Mesothelial cell of epicardium (in vitro differentiated cells): ENCODE measurements around the gene MOSMO. TPM values are rescaled to one million over a fixed set of nuclear protein-coding genes. Genes with fewer than 3 reads are reported as not detected.

Experiments
- DNase-seq, 2 experiments: peaks; one replicate each; pipeline ENCODE4 v3.0.0; 2021; ENCODE audit warnings: low spot score in 2 of 2; ENCODE audit not compliant: unreplicated experiment in 2 of 2
- H3K27ac Mint-ChIP-seq: 2 replicates; pipeline ENCODE4 v1.8.0; 2021; ENCODE audit warnings: mixed read lengths
- H3K27me3 Mint-ChIP-seq: 2 replicates; pipeline ENCODE4 v1.8.0; 2021; ENCODE audit warnings: low read depth, mixed read lengths
- H3K36me3 Mint-ChIP-seq: 2 replicates; pipeline ENCODE4 v1.8.0; 2021; ENCODE audit warnings: mixed read lengths
- H3K4me1 Mint-ChIP-seq: 2 replicates; pipeline ENCODE4 v1.8.0; 2021; ENCODE audit warnings: mixed read lengths
- H3K4me3 Mint-ChIP-seq: 2 replicates; pipeline ENCODE4 v1.8.0; 2021; ENCODE audit warnings: mild to moderate bottlenecking, moderate library complexity, mixed read lengths
- H3K9me3 Mint-ChIP-seq: 2 replicates; pipeline ENCODE4 v1.8.0; 2021; ENCODE audit warnings: mixed read lengths
- total RNA-seq: library from RNA; stranded (reverse); gene quantifications from 3 replicates; pipeline ENCODE4 v1.2.1, GENCODE V29; 2021
- TF ChIP-seq, protein P1 (sequence below): fragments of 200-600 bp; sonication (generic); IDR thresholded peaks from one replicate; pipeline ENCODE4 v1.5.0; 2021; ENCODE audit warnings: antibody characterized with exemption; ENCODE audit not compliant: unreplicated experiment

MOSMO gene
- total RNA-seq, 1 donor from 2014 or later: 17.0 TPM

DNA sequence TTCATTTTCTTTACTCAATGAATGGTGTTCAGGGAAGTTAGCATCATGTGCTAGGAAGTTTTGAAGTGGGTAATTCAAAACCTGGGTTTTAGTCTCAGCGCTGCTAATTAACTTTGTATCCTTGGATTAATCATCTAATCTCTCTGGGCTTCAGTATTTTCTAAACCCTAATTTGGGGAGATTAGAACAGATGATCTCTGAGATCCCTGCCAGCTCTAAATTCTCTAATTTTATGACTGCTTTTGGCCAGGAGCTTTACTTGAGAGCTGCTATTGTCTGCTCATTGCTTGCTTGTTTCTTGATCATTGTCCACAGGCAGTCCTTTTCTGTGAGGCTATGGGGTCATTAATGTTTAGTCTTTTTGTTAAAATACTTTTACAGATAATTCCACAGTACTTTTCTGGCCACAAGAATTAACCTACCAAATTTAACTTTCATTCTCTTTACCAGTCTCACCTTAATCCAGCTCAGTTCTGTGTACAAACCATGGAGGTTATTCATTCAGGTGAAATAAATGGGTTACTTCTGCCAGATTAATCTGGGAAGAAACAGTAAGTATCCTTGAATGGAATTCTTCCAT is 56.1 kb downstream of the MOSMO start:
- no peak overlapping the region for H3K4me3 Mint-ChIP-seq
- DNase-seq: no peak
- TF ChIP-seq, protein P1, sequence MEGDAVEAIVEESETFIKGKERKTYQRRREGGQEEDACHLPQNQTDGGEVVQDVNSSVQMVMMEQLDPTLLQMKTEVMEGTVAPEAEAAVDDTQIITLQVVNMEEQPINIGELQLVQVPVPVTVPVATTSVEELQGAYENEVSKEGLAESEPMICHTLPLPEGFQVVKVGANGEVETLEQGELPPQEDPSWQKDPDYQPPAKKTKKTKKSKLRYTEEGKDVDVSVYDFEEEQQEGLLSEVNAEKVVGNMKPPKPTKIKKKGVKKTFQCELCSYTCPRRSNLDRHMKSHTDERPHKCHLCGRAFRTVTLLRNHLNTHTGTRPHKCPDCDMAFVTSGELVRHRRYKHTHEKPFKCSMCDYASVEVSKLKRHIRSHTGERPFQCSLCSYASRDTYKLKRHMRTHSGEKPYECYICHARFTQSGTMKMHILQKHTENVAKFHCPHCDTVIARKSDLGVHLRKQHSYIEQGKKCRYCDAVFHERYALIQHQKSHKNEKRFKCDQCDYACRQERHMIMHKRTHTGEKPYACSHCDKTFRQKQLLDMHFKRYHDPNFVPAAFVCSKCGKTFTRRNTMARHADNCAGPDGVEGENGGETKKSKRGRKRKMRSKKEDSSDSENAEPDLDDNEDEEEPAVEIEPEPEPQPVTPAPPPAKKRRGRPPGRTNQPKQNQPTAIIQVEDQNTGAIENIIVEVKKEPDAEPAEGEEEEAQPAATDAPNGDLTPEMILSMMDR: no peak
- H3K27ac Mint-ChIP-seq: no peak overlapping the region
- H3K4me1 Mint-ChIP-seq: peaks cover 13% of the 10 kb centered on the region
- peaks cover 12% of the 10 kb centered on the region for H3K9me3 Mint-ChIP-seq
- peaks cover 14% of the 10 kb centered on the region for H3K36me3 Mint-ChIP-seq
- H3K27me3 Mint-ChIP-seq: no peaks in the 10 kb centered on the region

DNA sequence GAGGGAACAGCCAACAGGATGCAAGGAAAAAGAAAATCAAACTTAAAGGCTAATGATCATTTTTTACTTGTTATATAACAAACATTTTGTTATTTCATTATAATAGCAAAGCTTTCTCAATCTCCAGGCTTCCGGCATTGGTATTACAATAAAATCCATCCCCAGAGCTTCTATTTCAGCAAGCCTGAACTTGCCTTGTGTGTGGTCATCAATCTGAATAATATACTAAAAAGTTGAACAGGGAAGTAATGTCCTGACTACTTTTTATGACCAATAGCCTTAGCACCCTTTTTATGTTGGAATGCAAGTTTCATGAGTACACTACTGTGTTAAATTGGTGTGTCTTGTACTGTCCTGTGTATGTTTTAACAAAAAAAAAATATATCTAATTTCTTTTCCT is 57.3 kb downstream of the MOSMO start:
- no peak for DNase-seq
- Mint-ChIP-seq H3K9me3 (peaks cover 12% of the 10 kb centered on the region), H3K27me3 (no peaks in the 10 kb centered on the region), H3K36me3 (peaks cover 14% of the 10 kb centered on the region), H3K27ac (no peak overlapping the region), H3K4me1 (peaks cover 13% of the 10 kb centered on the region), H3K4me3 (no peak overlapping the region)
- TF ChIP-seq, protein P1: no peak

DNA sequence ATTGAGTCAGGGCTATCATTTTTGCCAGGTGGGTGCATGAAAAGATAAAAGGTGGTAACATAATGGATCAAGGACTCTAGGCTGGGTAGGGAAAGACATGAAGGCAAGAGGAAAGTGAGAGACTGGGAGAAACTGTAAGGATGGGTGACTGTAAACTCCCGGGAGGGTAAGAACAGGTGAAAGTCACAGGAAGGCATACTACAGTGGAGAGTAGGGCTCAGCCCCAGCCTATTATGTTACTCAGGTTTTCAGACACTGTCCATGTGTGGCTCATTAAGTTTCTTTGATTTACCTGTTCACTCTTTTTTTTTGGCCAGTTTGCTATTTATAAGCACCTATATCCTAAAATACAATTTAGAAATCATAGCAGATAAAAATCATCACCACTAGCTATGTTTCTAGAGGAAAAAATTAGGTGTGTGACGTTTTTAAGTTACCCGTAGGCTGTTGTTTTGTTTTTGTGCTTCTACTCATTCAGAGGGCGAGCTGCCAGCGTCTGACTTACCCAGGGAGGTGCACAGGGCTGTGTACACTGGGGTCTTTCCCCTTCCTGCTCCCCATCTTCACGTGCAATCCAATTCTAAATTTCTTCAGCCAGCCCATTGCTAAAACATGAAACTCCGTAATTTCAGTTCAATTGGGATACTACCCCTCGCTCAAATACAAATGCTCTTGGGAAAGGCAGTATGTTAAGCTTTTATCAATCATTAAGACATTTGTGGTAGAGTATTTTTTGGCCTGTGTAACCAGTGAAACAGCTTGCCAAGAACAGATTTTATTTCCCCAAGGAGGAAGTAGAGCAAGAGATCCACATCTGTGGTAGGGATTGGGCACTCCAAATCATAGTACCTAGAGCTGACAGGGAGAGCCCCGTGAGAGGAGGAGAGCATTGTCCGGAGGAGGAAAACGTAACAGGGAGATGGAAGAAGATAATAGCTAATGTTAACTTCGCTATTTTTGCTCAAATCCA is 62.7 kb downstream of the MOSMO start:
- no peak for DNase-seq
- Mint-ChIP-seq H3K9me3 (peaks cover 12% of the 10 kb centered on the region), H3K27ac (no peak overlapping the region), H3K4me3 (no peak overlapping the region), H3K27me3 (no peaks in the 10 kb centered on the region), H3K4me1 (no peaks in the 10 kb centered on the region), H3K36me3 (peaks cover 14% of the 10 kb centered on the region)
- TF ChIP-seq, protein P1: no peak

DNA sequence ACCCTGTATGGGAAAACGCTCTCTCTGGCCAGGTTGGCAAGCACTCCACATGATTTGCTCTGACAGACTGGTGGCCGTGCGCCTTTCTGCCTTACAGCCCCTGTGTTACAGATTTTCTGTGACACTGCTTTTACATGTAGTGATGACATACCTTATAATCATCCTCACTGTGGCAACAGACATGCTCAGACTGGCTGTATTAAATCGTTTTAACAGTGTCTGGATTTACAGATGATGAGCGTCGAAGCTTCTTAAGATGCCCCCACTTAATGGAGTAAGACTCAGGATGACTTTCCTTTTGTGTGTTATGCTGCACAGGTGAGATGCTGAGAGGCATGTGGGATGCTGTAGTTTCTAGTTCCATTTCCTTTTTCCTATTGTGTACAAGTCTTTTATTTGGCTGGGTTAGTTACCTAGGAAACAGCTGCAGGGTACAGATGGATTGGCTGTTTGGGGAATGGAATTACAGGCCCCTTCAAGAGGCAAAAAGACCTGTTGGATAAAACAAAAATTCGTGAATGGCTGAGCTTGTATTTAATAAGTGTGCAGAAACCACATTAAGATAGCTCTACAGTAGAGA is 63.5 kb downstream of the MOSMO start:
- DNase-seq: no peak
- TF ChIP-seq, protein P1: no peak
- Mint-ChIP-seq H3K27me3 (no peaks in the 10 kb centered on the region), H3K4me3 (no peak overlapping the region), H3K27ac (no peak overlapping the region), H3K36me3 (peaks cover 11% of the 10 kb centered on the region), H3K9me3 (peaks cover 8% of the 10 kb centered on the region), H3K4me1 (no peaks in the 10 kb centered on the region)

DNA sequence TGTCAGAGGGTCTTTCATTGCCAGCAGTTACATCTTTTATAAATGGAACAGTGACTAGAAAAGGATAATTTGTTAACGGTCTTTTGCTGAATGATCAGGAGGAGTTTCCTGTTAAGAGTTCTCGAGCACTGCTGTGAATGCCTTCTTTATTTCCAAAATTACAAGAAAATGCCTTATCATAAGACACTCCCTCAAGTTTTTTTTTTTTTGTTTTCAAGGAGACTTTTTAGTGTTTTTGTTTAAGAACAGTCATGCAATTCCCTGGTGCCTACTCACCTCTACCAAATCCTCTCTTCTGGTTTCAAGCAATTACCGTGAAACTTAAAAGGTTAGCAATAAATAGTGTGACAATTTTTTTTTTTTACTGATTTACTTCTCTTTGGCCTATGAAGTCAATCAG is 65.4 kb downstream of the MOSMO start:
- Mint-ChIP-seq H3K27me3 (no peaks in the 10 kb centered on the region), H3K4me3 (no peak overlapping the region), H3K36me3 (peaks cover 2% of the 10 kb centered on the region), H3K4me1 (no peaks in the 10 kb centered on the region), H3K27ac (no peak overlapping the region), H3K9me3 (no peaks in the 10 kb centered on the region)
- TF ChIP-seq, protein P1: no peak
- DNase-seq: no peak
